HG03354 (cell line): Measurements from ENCODE around the gene SORL1.

Source experiments
- ATAC-seq: cut with Tn5 transposase; IDR thresholded peaks from one replicate; pipeline ENCODE4 v1.9.1; 2021; ENCODE audit warnings: mild to moderate bottlenecking; ENCODE audit not compliant: unreplicated experiment, poor library complexity, severe bottlenecking

The SORL1 gene

DNA sequence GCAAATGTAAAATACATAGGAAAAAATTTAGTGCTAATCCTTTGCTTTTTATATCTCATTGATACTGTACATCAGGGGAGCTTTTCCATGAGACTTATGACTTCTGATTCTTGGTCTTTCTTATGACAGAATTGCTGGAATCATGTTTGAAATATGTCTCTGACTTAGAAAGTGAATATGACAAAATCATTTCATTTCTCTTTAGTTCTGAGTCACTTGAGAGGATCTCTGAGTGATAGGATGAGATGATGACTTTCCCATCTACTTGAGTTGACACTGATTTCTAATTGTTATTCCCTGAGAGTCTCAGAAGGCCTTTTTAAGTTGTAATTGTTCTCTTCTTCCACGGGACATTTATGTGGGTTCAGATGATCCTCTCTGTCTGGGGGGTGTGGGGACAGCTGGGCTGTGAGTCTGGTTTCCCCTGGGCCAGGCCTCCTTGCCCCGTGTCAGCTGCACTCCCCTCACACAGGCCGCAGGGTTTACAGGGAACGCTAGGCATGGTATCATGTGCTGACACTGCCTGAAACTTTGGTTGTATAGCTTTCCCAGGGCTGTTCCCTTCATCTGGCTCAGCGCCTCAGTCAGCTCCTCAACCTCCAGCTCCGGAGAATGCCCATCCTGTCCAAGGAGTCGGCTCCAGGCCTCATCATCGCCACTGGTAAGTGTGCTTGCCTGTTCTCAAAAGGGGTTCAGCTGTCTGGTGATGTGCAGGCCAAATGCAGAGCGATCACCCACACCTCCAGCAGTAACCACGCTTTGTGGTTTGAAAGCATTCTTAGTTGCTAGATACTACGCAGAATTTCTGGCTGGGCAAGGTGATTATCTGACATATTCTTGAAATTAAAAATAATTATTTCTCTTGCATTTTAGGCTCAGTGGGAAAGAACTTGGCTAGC lies 70.2 kb downstream of the SORL1 start:
- ATAC-seq, result no peak

DNA sequence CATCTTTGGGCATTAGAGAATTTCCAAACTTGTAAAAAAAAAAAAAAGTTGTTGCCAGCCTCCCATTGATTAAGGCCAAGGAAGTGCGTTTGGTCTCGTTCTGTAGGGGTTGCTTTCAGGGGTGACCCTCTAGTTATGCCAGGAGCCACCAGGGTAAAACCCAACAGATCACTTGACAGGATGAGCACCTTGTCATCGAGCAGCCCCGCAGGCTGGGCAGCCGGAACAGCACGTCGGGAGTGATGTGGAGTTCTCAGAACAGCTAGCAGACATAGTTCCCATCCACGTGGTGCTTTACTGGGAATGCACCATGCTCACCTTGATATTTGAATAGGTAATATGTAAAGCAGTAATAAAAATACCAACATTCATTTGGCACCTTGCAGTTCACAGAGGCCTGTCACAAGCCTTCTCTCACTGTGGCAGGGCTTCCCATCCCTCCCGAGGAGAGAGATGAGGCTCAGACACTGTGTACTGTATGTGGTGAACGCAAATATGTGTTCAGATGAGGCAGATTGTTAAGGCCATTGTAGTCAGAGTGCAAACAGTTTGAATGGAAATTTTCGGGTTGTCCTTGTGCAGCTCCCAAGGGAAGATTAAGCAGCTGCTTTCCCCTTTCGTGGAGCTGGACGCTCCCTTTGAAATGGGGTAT lies 71.6 kb downstream of the SORL1 start:
- ATAC-seq, result no peak

DNA sequence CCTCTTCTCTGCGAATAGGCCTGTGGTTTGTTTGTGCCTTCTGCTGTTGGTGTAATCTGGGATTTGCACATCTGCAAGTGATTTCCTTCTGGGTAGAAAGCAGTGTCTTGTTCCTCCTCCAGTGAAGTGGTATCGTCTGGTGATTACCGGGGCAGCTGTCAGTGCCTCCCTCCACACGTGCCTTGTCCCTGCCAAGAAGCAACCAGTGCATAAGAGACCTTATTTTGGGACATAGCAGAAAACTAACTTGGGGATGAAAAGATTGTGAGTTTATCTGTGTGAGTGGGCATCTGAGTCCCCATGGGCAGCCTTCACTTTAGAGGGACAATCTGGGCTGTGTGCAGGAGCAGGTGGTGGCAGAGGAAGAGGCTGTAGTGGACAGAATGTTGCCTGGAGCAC lies 72.1 kb downstream of the SORL1 start:
- no peak for ATAC-seq

DNA sequence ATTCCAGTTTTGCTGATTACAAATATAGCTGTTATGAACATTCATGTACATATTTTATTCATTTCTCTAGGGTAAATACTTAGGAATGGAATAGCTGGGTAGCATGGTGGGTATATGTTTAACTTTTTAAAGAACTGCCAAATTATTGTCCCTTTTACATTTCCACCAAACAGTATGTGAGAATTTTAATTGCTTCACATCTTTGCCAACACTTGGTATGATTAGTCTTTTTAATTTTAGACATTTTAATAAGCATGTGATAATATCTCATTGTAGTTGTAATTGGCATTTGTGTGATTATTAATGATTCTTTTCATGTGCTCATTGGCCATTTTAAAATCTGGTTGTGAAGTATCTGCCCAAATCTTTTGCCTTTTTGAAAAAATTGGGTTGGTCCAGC lies 73.3 kb downstream of the SORL1 start:
- no peak for ATAC-seq

DNA sequence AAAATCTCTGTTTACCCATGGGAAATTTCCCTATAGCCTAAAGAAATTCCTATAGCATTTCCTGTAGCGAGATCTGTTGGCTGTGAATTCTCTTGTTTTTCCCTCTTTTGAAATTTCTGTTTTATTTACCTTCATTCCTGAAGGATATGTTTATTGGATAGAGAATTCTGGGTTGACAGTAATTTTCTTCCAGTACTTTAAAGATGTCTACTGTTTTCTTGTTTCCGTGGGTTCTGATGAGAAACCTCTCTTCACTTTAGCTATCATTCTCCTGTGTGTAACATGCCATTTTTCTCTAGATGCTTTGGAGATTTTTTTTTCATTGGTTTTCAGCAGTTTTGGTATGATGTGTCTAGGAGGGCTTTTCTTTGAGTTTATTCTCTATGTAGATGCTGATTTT lies 78.1 kb downstream of the SORL1 start:
- ATAC-seq, result no peak

DNA sequence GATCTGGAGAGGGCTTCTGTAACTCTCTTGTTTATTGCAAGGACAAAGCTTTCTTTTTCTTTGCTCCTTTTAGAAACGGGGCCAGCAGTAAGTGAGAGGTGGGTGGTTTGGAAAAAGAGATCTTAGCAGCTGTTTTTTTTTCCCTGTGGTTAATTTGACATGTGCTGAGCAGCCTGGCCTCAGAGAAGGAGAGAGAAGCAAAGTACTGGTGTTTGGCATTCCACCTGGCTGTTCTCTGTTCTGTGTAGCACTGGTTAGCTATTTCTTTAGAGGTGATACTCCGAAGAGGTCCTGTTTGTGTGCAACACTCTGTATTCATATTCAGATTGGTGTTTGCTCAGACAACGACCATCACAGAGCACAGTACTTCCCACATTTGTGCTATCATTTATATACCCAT lies 81.5 kb downstream of the SORL1 start:
- no peak for ATAC-seq

DNA sequence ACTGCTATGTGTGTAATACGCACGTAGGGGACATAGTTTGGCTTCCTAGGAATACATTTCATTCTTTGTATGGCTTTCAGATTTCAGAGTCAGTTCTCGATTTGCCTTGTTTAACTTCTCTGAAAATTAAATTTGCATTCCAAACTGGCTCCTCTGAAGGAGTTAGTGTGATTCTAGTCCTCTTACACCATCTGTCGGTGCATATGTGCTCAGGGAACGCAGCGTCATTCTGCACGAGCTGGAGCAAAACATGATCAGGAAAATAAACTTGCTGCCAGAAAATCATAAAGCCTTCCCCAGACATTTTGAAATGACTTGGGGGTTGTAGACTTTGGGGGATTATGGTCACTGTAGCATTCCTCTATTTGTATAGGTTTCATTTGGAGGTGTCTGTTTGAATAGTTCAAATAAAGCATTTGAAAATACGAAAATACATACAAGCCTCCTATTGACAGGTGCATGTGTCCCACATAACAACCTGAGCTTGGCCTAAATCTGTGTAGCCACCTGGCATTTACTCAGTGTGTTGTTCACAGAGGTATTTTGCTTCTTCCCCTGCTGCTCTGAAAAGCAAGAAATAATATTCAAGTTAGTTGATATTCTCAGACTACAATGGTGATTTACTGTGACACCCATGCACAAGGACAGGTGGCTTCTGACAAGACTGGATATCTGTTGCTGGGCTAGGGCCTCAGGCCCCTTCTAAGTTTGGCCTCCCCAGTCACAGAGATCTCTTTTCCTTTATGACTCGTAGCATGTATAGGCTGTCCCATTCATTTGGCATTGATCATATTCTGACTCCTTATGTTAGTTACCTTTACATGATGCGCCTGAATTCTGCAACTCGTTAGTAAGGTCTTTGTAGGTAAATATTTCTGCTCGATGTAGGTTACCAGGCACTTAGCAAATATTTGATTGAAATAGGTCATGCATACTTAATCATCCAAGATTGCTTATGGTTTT lies 82.3 kb downstream of the SORL1 start:
- no peak for ATAC-seq

DNA sequence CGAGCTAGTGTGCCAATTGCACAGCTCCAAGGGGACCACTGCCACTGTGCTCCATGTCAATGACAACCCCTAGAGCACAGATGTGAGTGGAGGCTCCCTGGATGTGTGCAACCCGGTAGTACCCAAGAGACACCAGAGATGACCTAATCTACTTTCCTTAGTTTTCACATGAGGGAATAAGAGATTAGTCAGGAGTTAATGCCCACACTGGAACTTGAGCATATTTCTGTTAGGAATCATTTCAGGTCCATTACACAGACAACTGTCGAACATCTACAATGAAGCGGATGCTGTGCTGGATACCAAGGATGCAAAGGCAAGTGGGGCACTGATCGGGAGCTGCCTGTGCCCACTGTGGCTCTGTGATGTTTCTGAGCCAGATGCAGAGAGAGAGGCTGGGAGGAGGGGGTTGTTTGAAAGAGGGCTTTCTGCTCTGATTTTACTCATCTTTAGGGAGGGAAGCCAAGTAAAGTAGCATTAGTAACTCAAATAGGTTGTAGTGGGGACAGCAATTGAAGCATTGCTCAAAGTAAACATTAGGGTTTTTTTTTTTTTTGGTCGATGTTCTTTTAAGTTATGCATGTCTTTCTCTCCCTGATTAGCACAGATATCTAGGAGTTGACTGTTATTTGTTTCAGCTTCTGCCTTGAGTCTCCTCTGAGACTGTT lies 83.1 kb downstream of the SORL1 start:
- ATAC-seq, result no peak

DNA sequence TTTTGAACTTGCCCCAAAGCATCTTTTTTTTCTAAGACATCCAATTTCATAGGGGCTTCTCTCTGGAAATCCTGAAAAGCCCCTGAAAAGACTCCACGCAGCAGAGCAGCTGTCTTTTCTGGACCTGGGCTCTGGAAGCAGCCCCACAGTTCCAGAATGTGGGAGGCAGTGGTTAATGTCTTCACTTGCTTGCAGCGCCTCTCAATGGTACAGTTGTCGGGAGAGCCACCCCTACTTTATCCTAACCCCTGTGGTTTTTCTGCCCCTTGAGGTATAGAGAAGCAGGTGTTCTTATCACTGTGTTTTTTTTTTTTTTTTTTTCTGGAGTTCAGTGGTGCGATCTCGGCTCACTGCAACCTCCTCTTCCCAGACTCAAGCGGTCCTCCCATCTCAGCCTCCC lies 84.0 kb downstream of the SORL1 start:
- ATAC-seq, result no peak

DNA sequence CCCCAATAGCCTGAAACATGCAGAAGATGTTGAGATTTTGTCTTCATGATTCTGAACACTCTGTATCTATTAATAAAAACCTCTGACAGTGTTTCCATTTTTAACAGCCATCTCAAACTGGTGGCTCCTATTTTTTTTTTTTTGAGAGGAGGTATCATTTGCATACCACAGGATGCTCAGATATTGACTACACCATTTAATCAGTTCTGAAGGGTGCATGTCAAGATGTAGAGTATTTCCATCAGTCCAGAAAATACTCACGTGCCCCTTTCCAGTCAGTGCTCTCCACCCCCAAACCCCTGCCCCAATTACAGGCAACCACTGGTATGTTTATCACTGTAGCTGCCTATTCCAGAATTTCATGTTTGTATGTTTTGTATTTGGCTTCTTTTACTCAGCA lies 85.9 kb downstream of the SORL1 start:
- ATAC-seq, result peak; percentile 86

DNA sequence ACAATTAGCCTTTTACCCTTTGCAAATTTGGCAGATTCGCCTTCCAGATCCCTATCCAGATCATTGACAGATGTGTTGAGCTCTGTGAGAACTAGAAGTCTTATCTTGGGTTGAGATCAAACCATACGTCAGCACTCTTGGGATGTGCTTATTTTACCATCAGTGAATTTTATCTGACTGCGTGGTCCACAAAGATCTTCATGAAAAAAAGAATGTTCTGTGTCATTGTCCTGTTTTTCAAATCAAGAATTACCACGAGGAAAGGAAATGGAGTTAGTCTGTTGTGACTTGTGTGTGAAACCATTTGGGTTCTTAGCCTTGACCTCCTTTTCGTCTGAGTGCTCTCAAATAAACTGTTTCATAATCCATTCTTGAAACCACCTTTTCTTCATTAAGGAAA lies 86.9 kb downstream of the SORL1 start:
- no peak for ATAC-seq

DNA sequence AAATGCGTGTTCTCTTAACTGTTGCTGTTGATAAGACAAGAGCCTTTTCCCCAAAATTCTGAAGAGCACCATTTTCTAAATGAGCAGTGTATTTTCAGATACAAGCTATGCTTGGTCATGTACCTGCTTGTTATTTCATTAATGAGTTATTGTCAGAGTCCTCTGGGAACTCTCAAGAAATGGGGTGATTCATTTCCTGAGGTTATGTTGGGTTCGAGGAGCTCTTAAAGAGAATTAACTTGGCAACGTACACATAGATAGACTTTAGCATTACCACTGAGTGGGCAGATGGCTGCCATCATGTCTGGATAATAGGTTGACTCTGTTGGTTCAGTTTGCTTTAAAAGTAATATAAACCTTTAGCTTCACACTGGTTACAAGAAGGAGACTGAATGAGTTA lies 88.5 kb downstream of the SORL1 start:
- ATAC-seq, result peak; percentile 37

DNA sequence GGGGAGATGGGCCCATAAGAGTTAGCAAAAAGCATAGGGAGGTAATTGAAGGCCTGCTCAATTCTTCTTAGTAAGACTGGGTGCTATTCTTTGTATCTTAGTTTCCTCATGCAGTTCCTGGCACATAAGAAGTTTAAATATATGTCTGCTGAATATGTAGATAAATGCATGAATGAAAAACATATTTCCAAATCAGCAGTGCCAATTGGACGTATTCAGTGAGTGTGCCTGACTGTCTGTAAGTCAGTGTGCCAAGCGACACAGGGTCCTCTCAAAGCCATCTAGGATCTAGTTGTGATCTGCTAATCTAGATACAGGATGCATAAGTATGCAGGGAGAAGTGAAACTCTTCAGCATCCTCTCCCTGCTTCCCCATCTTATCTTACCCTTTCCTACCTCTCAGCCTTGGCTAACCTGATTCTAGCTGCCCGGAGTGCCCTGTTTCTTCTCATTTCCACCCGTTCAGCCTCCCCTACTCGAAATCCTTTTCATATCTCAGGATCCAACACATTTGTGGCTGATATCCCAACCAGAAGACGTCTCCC lies 91.8 kb downstream of the SORL1 start:
- no peak for ATAC-seq

DNA sequence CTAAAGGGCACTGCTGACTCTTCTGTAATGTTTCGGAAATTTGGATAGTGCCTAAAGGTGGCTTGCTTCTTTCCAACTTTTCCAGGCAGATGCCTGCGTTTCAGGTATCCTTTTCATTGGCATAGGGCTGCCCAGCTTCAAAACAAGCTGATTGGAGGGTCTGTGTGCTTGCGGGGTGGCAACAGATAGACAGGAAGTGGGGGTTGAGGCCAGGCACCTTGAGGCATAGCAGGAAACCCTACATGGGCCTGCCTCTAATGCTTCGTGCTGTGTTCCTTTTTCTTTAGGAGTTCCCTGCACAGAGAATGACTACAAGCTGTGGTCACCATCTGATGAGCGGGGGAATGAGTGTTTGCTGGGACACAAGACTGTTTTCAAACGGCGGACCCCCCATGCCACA lies 92.8 kb downstream of the SORL1 start:
- no peak for ATAC-seq

DNA sequence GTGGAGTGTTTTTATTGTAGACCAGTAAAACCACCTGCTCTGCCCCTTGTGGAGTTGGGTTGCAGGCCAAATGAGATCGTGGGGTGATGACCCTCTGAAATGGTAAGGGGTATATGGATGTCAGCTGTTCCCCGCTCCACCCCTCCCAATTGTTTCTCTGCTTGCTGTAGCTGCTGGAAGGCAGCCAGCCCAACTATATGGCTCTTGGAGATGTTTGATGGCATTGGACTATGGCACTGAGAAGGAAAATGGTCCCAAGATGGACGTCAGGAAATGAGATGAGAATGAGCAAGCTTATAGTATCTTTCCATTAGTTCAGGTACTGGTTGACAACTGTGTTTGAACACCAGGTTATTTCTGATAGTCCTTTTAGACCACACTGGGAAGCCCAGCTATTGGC lies 95.5 kb downstream of the SORL1 start:
- no peak for ATAC-seq

DNA sequence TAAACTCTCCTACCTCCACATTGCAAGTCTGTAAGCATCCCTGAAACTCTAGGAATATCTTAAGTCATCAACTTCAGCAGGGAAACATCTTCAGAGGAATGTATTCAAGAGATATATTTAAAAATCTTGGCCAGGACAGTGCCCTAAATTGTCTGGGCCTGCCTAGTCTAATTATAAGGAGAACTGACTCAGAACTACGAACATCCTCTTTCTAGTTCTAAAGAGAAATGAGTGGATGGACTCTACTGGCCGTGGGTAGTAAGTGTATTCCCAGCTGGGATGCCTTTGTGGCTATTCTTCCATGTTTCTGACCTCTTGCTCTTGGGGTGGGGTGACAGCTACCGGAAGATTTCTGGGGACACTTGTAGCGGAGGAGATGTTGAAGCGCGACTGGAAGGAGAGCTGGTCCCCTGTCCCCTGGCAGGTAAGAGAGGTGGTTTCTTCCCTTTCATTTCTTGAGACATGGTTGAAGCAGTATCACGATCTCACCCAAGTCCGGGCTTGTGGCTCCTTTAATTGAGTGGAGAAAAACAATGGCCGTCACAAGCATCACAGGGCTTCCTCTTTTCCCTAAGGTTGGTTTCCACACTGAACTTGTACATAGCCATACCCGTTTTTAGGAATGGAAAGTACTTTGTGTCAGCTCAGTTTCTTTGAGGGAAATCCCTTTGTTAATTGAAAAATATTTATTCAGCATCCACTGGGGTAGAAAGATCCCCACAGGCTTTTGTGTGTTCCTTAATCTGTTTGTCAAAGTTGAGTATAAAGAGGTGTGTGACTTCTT lies 98.3 kb downstream of the SORL1 start:
- ATAC-seq, result no peak

DNA sequence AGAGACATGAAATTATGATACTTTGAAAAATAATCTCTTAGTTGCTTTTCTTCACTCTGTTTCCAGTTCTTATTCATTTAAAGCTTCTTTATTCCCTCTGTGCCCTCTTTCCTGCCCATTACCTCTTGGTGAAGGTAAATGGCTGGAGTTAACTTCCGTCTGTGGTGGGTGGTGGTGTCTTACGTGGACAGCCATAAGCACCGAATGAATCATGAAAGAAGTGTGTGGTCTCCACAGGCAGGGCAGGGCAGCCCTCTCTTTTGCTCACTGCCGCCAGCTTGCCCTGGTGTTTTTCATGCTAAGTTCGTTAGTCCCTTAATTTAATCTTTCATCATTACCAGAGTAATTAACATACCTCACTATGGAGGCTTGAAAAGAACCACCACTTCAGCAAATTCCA lies 99.3 kb downstream of the SORL1 start:
- ATAC-seq, result no peak

DNA sequence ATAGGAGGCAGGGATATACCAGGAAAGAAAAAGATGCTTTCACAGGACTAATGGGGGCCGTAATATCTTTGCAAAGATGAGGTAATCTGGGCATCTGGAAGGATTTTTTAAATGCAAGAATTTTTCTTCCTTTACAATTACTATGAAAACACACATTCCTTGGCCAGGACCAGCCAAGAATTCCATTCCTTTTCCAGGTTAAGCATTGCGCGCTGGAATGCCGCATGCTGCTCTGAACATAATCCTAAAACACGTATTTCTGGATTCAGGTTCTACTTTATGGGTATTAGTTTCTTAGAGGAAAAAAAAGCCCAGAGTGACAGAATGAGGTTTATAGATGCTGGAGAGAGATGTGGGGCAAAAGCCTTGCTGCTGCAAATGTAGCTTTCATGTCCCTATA lies 100.0 kb downstream of the SORL1 start:
- no peak for ATAC-seq

DNA sequence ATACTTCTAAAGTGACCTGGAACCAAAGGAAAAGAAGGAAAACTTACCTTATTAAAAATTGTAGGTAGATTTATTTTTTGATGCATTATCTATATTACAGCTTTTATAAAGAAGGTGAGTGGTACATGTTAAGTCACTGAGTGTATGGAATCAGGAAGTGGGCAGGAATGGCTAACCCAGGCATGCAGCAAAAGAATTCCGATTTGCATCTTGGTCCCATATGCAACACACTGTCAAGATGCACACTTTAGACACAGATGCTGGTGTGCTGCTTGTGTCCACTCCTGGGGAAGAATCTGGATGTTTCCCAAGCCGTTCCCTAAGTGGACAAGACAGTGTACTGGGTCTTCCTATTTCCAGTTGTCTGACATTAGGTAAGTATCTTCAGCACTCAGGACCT lies 100.5 kb downstream of the SORL1 start:
- ATAC-seq, result no peak
